Gastroesophageal sphincter (tissue), 3 donors: ENCODE data around the gene YY1.

Source experiments
- EP300 ChIP-seq: sonication (generic); formaldehyde crosslinking; IDR thresholded peaks from one replicate; pipeline ENCODE4 v1.6.1; 2017; ENCODE audit warnings: antibody characterized with exemption, mild to moderate bottlenecking
- POLR2A ChIP-seq, 2 donors: fragments of 450-650 bp; IDR thresholded peaks; one replicate each; pipeline ENCODE4 v1.6.1; 2017; ENCODE audit warnings: antibody characterized with exemption in 2 of 2, mild to moderate bottlenecking in 2 of 2, moderate library complexity in 1 of 2
- TF ChIP-seq, protein P1 (sequence below), 4 experiments: fragments of 200-600 bp in 2 of 4; fragments of 450-650 bp in 2 of 4; sonication (generic) in 1 of 4; IDR thresholded peaks; one replicate each; pipeline ENCODE4 v1.5.1; 2017 to 2019; ENCODE audit warnings: antibody characterized with exemption in 4 of 4, mild to moderate bottlenecking in 2 of 4, moderate library complexity in 2 of 4

DNA sequence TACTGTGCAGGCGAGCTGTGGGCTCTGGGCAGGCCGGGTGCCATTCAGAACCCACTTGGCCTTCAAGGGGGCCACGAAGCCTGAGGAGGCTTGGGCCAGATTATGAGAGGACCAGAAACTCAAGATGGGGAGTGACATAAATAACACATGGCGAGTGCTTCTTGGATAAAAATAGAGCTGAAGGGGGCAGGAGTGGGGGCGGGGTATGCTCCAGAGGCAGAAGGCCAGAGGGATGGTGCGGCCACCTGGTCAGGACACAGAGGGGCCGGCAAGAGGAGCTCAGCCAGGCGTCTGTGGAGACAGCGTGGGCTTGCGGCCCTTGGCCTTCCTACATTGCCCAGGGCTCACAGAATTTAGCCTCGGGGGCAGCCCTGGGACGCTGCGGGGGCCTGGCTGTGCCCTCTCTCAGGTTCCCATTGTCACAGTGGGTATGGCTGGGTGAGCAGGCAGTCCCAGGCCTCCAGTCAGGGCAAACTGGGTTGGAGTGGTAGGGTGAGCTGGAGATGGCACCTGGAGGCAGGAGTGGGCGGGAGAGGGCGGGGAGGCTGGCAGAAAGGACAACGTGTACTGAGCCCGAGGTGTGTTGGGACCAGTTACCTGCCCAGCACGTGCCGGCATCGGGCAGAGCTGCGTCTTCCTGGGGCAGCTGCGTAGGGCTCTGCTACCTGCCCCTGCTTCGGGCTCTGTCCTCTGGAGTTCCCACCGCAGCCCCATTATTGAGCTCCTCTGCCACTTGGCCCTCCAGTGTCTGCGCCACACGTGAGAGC, 74.7 kb downstream of the YY1 start:
- TF ChIP-seq, protein P1, sequence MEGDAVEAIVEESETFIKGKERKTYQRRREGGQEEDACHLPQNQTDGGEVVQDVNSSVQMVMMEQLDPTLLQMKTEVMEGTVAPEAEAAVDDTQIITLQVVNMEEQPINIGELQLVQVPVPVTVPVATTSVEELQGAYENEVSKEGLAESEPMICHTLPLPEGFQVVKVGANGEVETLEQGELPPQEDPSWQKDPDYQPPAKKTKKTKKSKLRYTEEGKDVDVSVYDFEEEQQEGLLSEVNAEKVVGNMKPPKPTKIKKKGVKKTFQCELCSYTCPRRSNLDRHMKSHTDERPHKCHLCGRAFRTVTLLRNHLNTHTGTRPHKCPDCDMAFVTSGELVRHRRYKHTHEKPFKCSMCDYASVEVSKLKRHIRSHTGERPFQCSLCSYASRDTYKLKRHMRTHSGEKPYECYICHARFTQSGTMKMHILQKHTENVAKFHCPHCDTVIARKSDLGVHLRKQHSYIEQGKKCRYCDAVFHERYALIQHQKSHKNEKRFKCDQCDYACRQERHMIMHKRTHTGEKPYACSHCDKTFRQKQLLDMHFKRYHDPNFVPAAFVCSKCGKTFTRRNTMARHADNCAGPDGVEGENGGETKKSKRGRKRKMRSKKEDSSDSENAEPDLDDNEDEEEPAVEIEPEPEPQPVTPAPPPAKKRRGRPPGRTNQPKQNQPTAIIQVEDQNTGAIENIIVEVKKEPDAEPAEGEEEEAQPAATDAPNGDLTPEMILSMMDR (IDR thresholded peaks at IDR 0.05): no peak
- TF ChIP-seq POLR2A (IDR thresholded peaks at IDR 0.05) (no peak), EP300 (no peak)
